Ovary (tissue), 9 donors: ENCODE results near the gene CARMIL1. TPM values are rescaled to one million over a fixed set of nuclear protein-coding genes. Genes with fewer than 3 reads are reported as not detected.

ENCODE experiments used
- DNase-seq, 5 donors: peaks; one replicate each; pipeline ENCODE4 v3.0.0-alpha.2; 2019 to 2020
- H3K27ac ChIP-seq, 2 donors: fragments of 200-600 bp; one replicate each; pipeline versions ENCODE4 v1.5.1 to v1.8.0; 2019 to 2022
- H3K27me3 ChIP-seq: fragments of 200-600 bp; one replicate; pipeline ENCODE4 v1.8.0; 2022
- H3K36me3 ChIP-seq: fragments of 200-600 bp; sonication (generic); one replicate; pipeline ENCODE4 v1.5.1; 2019
- H3K4me1 ChIP-seq: one replicate; pipeline ENCODE4 v1.8.1; 2013; ENCODE audit warnings: mild to moderate bottlenecking, moderate library complexity; ENCODE audit not compliant: insufficient read depth
- H3K4me3 ChIP-seq: fragments of 200-600 bp; sonication (generic); one replicate; pipeline ENCODE4 v1.5.1; 2017
- H3K9me3 ChIP-seq, 2 donors: fragments of 200-600 bp in 1 of 2; sonication (generic) in 1 of 2; one replicate each; pipeline versions ENCODE4 v1.5.1 to v1.8.1; 2013 to 2019; ENCODE audit warnings: mild to moderate bottlenecking in 1 of 2, moderate library complexity in 1 of 2
- CTCF ChIP-seq, 3 donors: fragments of 450-650 bp in 2 of 3; fragments of 200-600 bp in 1 of 3; IDR thresholded peaks; one replicate each; pipeline versions ENCODE4 v1.5.1 to v1.8.0; 2016 to 2022; ENCODE audit warnings: antibody characterized with exemption in 3 of 3, mild to moderate bottlenecking in 1 of 3
- EP300 ChIP-seq: sonication (generic); formaldehyde crosslinking; IDR thresholded peaks from one replicate; pipeline ENCODE4 v1.6.1; 2017; ENCODE audit warnings: antibody characterized with exemption
- POLR2A ChIP-seq: fragments of 450-650 bp; IDR thresholded peaks from one replicate; pipeline ENCODE4 v1.6.1; 2017; ENCODE audit warnings: antibody characterized with exemption, mild to moderate bottlenecking, moderate library complexity
- WGBS, 3 donors: extraction: QIAGEN DNeasy Blood & Tissue Kit in 1 of 3; methylation state at CpG; one replicate each; pipeline versions ENCODE4 v1.1.5 to v1.1.7; 2013 to 2017; 5-methylcytosine and 5-hydroxymethylcytosine counted together
- intact Hi-C, 4 donors: fragments of 100-400 bp; cut with DNase I; formaldehyde crosslinking; loops; one replicate each; pipeline versions ENCODE4 v1.11.0 to v1.15.1; 2022 to 2023
- polyA plus RNA-seq, 2 donors: library from polyadenylated mRNA; stranded (reverse); fragments of 200-250 nt in 1 of 2; fragments of 350-450 nt in 1 of 2; fragmentation: Illumina TruSeq in 1 of 2; extraction: RNeasy Lipid Tissue Mini Kit (QIAGEN cat#74804) in 1 of 2; gene quantifications; one replicate each; pipeline ENCODE4 v1.2.3, GENCODE V29; 2013 to 2014
- total RNA-seq, 7 donors: library from RNA; depleted of rRNA in 2 of 7; stranded (reverse); fragments of >200 nt in 2 of 7; fragmentation: NEBNext Ultra II Directional in 3 of 7; extraction: Animal tissue kit (Norgen Biotek cat#: 25700) in 3 of 7; gene quantifications; one replicate each; pipeline versions ENCODE4 v1.1.0 to v1.2.4, GENCODE V29; 2016 to 2023
- donor health status: DM: no; HTN: no; CAD: no; lungs with moderate emphysema.
- donor health status: DM: no; HTN: no; CAD: no.
- donor health status: Bipolar disorder and iron deficiency.
- donor health status: DM: yes; HTN: yes; CAD: no.
- donor health status: DM: no; HTN: no; CAD: no.
- donor health status: DM: yes; HTN: yes; CAD: no.

CARMIL1 gene
- total and polyA plus RNA-seq, 9 donors: 6.4 to 25.6 (median 16.8) TPM

- intact Hi-C loops: no loop called here
- Histone ChIP-seq H3K4me1 (no peaks in the 10 kb centered on the region), H3K9me3 (no peaks in the 10 kb centered on the region), H3K4me3 (no peak overlapping the region), H3K36me3 (no peaks in the 10 kb centered on the region), H3K27me3 (no peaks in the 10 kb centered on the region), H3K27ac (no peak overlapping the region)
- 87 to 90% (median 88%) methylated on average over 4 of the region's 4 CpGs for WGBS, 3 donors
- DNase-seq: no peak
- TF ChIP-seq POLR2A: no peak
- no peak for TF ChIP-seq EP300
- TF ChIP-seq CTCF (IDR thresholded peaks at IDR 0.05): no peak
These were observed 349.5 kb downstream of the CARMIL1 start for GRCh38 chr6:25628471-25629197.

DNA sequence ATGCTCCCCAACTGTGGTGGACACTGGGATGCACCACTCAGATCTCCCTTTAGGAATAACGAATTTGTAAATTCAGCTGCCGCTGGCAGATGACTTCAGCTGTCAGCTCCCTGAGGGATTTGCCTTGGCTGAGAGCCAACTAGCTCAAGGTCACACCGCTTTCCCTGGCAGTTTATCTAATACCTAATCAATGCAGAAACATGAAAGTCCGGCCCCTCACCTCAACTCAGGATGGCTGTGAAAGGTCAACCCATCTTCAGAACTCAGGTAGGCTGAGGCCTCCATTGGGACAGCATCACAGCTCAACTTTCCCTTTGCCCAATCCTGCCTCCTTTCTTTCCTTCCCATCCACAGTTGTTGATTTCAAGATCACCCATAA, 350.0 kb downstream of the CARMIL1 start:
- no peaks in the 10 kb centered on the region for H3K4me1 ChIP-seq
- no peak for TF ChIP-seq CTCF (IDR thresholded peaks at IDR 0.05)
- no peak for TF ChIP-seq POLR2A
- TF ChIP-seq EP300: no peak
- intact Hi-C loops: no loop called here
- 29 to 32% (median 31%) methylated on average over 4 of the region's 4 CpGs for WGBS, 3 donors
- H3K27me3 ChIP-seq: no peaks in the 10 kb centered on the region
- H3K4me3 ChIP-seq: no peak overlapping the region
- no peak overlapping the region for H3K27ac ChIP-seq
- no peaks in the 10 kb centered on the region for H3K36me3 ChIP-seq
- no peaks in the 10 kb centered on the region for H3K9me3 ChIP-seq
- no peak for DNase-seq

DNA sequence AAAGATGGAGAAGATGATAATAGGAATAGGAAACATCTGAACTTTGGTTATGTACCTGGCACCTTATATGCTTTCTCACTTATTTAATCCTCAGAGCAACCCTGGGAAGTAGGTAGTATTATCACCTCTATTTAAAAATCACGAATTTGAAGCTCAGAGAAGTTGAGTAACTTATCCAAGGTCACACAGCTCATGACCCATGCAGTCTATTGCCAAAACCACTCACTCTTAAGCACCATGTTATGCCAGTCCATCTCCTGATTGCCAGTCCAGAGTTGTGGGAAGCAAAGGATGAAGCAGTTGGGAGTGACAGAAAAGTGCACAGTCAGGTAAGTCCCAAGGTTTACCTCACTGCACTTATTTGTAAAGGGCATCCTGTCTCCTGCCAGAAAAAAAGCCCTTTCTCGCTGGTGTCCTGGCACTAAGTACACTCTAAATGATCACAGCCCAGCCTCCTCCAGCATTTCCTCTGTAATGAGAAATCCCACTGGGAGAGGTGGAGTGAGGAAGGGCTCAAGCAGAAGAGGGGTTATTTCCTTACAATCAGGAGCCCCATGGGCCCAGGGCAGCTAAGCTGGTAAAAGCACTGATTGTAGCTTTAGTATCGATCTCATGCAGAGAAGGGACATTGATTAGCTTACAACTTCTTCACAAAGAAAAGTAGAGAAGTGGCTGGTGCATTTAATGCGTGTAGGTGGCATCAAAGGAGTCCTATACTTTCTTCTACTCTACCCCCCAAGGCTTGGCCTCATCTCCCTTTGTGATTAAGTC, 351.5 kb downstream of the CARMIL1 start:
- Histone ChIP-seq H3K9me3 (no peaks in the 10 kb centered on the region), H3K4me1 (no peaks in the 10 kb centered on the region), H3K4me3 (no peak overlapping the region), H3K27ac (no peak overlapping the region), H3K27me3 (no peaks in the 10 kb centered on the region), H3K36me3 (no peaks in the 10 kb centered on the region)
- DNase-seq: no peak
- 49 to 58% (median 51%) methylated on average over 4 of the region's 4 CpGs for WGBS, 3 donors
- intact Hi-C loops: no loop called here
- TF ChIP-seq POLR2A: no peak
- no peak for TF ChIP-seq CTCF (IDR thresholded peaks at IDR 0.05)
- no peak for TF ChIP-seq EP300

- 92 to 95% (median 92%) methylated on average over 2 of the region's 2 CpGs for WGBS, 3 donors
These were observed 356.7 kb downstream of the CARMIL1 start for GRCh38 chr6:25635886-25636317.

More at GRCh38 chr6:25635886-25636317, 356.7 kb downstream of the CARMIL1 start:
- Histone ChIP-seq H3K36me3 (no peaks in the 10 kb centered on the region), H3K4me1 (no peaks in the 10 kb centered on the region), H3K27me3 (no peaks in the 10 kb centered on the region), H3K9me3 (no peaks in the 10 kb centered on the region), H3K4me3 (no peak overlapping the region), H3K27ac (no peak overlapping the region)
- TF ChIP-seq POLR2A: no peak
- TF ChIP-seq EP300: no peak
- TF ChIP-seq CTCF (IDR thresholded peaks at IDR 0.05): no peak
- DNase-seq: no peak
- intact Hi-C loops: no loop called here
